GM12892 (cell line): ENCODE measurements around the gene SH2B3.

Experiments
- POLR2A ChIP-seq: IDR thresholded peaks from 2 replicates; pipeline ENCODE4 v1.6.1; 2011; ENCODE audit warnings: low read depth, low read length, control low read depth
- TAF1 ChIP-seq: IDR thresholded peaks from 2 replicates; pipeline ENCODE4 v1.6.1; 2011; ENCODE audit warnings: low read depth, mild to moderate bottlenecking, control low read depth, low read length, borderline replicate concordance

DNA sequence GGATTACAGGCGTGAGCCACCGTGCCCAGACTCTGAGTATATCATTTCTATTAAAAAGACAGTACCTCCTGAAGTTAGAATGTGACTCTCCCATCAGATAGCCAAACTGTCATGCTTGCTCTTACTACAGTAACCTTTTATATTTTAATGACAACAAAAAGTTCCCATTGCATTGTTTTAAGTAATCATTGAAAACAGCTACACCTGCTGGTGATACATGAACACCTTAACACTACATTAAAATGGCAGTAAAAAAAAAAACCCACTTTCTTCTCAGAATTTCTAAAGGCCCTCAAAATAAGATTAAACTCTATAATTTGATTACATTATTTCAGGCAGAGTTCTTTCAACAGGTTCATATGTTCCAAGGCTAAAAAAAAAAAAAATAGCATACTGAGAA lies 76.7 kb downstream of the SH2B3 start:
- TF ChIP-seq POLR2A = no peak
- no peak for TF ChIP-seq TAF1
